Renal cortex interstitium (tissue), 15 donors: ENCODE measurements around the gene REM1. TPM values are rescaled to one million over a fixed set of nuclear protein-coding genes. Genes with fewer than 3 reads are reported as not detected.
"Not testable (repeated sequence)": the region's sequence is repeated elsewhere in the genome, so short reads cannot be mapped to it uniquely, and the experiment has no call there.

ENCODE experiments used
- DNase-seq, 11 donors: peaks; one replicate each; pipeline ENCODE4 v3.0.0-alpha.2; 2013; ENCODE audit warnings: low read depth in 9 of 11, low spot score in 4 of 11; ENCODE audit errors: extremely low read depth in 1 of 11
- long read RNA-seq, 16 experiments: transcript quantifications; one replicate each; lab custom pipeline, GENCODE V29; 2026
- polyA plus RNA-seq, 3 donors: library from polyadenylated mRNA; unstranded; fragments of 120-200 nt; gene quantifications; one replicate each; pipeline ENCODE4 v1.2.1, GENCODE V29; 2013; ENCODE audit not compliant: insufficient read length in 3 of 3

REM1 gene
- under 1 TPM; 0.11 to 0.91 (median 0.34) TPM for polyA plus RNA-seq
- long read RNA-seq, donor 1: 0 reads
- long read RNA-seq, donor 2: 0 reads
- long read RNA-seq, donor 3, partial matches to known transcripts: 0 of 1 reads
- long read RNA-seq, donor 3, other reads (novel, unspliced or antisense): 0 of 1 reads
- long read RNA-seq, donor 4: 0 reads
- long read RNA-seq, donor 5, partial matches to known transcripts: 0 of 1 reads
- long read RNA-seq, donor 5, other reads (novel, unspliced or antisense): 0 of 1 reads
- long read RNA-seq, donor 6: 0 reads
- long read RNA-seq, donor 7: 0 reads
- long read RNA-seq, donor 8: 0 reads
- long read RNA-seq, donor 9: 0 reads
- long read RNA-seq, donor 10: 0 reads
- long read RNA-seq, donor 11, partial matches to known transcripts: 0 of 1 reads
- long read RNA-seq, donor 11, other reads (novel, unspliced or antisense): 0 of 1 reads
- long read RNA-seq, donor 12: 0 reads
- long read RNA-seq, donor 13: 0 reads
- long read RNA-seq, donor 14: 0 reads
- long read RNA-seq, donor 15: 0 reads
- long read RNA-seq, donor 16: 0 reads

DNA sequence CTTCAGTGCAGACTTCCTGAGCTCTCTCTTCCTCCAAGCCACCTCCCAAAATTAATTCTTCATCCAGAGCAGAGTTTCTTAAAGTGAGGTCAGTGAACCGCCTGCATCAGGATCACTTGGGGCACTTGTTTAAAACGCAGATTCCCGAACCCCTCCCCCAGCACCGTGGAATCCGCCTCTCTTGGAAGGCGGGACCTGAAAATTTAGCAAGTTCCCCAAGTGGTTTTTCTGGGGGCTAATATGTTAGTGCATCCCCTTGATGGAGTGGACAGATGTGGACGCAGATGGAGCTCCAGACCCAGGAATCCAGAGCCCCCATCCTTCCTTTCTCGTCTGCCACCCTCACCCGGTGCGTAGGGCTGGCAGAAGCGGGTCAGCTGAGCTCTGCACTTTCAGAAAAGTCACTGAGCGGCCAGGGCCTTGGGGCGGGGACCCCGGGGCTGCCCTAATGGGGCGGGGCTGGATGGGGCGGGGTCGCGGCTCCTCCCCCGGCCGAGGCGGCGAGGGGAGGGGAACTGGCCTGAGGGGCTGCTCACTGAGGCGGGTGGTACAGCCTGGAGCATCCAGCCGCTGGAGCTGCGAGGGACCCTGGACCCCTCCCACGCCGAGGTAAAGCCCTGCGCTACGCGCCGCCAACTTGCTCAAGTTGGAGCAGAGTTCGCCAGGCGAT is at the start of gene REM1, which contains the start of gene DEFB124:
Gene REM1, plus strand, starts transcription at position 531 of the 670 bp plus-strand sequence. CDS start 1,158 bp downstream, outside the sequence.
Gene DEFB124, minus strand, starts transcription at position 370 of the 670 bp plus-strand sequence. CDS start 2,114 bp downstream, outside the sequence.
- DNase-seq: no peak

DNA sequence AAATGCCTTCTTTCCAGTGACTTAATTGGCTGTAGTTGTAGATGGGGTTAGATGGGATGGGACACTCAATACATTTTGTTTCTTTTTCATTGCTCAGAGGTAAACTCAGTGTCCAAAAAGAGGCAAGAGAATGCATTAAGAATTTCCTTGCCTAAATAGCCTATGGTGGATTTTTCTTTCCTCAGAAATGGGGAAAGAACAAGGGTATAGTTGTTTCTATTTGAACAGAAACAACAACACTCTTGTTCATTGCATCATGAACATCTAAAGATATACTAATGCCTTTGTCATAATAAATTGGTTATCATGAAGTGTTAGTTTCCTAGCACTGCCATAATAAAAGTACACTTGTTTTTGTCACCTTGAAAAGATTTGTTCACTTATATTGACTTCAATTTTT is 49.3 kb upstream of the REM1 start:
- DNase-seq: no peak

DNA sequence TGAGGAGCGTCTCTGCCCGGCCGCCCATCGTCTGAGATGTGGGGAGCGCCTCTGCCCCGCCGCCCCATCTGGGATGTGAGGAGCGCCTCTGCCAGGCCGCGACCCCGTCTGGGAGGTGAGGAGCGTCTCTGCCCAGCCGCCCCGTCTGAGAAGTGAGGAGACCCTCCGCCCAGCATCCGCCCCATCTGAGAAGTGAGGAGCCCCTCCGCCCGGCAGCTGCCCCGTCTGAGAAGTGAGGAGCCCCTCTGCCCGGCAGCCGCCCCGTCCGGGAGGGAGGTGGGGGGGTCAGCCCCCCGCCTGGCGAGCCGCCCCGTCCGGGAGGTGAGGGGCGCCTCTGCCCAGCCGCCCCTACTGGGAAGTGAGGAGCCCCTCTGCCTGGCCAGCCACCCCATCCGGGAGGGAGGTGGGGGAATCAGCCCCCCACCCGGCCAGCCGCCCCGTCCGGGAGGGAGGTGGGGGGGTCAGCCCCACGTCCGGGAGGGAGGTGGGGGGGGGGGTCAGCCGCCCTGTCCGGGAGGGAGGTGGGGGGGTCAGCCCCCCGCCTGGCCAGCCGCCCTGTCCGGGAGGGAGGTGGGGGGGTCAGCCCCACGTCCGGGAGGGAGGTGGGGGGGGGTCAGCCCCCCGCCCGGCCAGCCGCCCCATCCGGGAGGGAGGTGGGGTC is 48.1 kb upstream of the REM1 start:
- not testable (repeated sequence) for DNase-seq

DNA sequence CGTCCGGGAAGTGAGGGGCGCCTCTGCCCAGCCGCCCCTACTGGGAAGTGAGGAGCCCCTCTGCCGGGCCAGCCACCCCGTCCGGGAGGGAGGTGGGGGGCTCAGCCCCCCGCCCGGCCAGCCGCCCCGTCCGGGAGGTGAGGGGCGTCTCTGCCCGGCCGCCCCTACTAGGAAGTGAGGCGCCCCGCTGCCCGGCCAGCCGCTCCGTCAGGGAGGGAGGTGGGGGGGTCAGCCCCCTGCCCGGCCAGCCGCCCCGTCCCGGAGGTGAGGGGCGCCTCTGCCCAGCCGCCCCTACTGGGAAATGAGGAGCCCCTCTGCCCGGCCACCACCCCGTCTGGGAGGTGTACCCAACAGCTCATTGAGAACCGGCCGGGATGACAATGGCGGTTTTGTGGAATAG is 47.5 kb upstream of the REM1 start:
- DNase-seq: not testable (repeated sequence)

- DNase-seq: no peak
These were observed 44.4 kb upstream of the REM1 start for GRCh38 chr20:31430568-31431115.

DNA sequence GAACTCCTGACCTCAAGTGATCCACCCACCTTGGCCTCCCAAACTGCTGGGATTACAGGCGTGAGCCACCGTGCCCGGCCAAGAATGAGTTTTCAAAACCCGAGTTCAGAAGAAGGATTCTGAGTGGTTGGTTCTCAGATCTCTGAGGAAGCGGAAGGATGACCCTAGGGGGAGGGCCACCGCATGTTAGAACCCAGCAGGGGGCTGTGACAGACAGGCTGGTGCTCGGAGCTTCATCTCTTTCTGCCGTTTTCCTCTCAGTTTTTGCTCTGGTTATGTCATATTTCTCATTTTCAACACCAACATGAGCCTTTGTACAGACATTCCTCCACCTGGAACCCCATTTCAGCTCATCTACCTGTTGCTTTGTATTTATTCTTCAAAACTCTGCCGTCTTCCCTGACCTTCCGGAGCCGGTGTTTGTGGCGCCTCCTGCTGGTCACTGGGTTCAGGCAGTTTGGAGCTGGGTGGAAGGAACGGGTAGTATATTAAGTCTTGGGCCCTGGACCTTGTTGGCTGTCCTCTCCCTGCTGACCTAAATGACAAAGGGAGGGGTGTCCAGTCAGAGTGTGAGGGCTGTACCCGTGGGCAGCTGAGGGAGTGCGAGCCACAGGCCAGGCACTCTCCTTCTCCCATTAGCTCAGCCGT is 35.0 kb upstream of the REM1 start, which contains the start of gene DEFB123:
Gene DEFB123, plus strand, starts transcription at position 621 of the 648 bp plus-strand sequence. CDS start 67 bp downstream, outside the sequence.
- DNase-seq: no peak

DNA sequence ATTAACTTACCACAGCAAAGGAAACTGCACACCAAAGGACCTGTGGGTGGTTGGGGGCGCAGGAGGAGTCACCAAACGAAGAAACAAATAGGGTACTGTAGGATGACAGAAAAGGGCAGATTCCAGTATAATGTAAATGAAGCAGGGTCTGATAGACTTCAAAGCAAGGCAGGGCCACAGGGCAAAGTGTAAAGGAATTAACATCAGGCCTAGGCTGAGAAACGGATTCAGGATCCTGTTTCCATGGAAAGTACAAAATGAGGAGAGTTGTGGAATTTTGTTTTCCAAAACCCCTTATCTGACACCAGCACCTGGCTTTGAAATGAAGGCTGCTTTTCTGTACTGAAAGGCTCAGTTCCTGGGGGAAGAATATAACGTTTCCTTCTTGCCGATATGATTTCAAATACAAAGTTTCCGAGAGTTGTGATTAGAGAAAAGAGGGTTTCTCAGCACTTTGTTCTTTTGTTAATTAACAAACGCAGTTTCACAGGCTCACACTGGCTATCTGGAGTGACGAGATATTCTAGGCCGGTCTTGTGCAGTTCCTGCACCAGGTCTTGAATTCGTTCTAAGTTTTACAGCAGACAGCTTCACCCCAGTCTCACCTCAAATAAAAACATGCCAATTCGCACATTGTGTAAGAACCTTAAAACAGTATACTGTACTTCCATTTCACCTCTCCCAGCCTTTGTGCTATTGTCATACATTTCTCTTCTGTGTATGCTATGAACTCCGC is 28.8 kb upstream of the REM1 start:
- DNase-seq: no peak

DNA sequence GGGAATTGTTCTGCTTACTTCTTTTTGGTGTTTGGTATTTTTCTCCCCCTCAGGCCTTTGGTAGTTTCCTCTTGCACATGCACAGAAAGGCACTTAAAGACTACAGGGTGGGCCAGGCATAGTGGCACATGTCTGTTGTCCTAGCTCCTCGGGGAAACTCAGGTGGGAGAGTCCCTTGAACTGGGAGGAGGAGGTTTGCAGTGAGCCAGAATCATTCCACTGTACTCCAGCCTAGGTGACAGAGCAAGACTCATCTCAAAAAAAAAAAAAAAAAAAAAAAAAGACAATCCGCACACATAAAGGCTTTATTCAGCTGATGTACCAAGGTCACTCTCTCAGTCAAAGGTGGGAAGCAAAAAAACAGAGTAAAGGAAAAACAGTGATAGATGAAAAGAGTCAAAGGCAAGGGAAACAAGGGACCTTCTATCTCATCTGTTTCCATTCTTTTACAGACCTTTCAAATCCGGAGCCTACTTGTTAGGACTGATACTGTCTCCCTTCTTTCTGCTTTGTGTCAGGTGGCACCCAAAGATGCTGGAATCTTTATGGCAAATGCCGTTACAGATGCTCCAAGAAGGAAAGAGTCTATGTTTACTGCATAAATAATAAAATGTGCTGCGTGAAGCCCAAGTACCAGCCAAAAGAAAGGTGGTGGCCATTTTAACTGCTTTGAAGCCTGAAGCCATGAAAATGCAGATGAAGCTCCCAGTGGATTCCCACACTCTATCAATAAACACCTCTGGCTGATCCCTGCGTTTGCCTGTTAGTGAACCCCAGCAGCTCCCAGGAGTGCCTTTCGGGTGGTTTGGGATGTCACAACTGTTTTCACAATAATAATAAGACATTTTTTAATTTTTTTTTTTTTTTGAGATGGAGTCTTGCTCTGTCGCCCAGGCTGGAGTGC is 25.3 kb upstream of the REM1 start:
- no peak for DNase-seq

- DNase-seq: no peak
These were observed 22.5 kb upstream of the REM1 start for GRCh38 chr20:31452575-31452974.

DNA sequence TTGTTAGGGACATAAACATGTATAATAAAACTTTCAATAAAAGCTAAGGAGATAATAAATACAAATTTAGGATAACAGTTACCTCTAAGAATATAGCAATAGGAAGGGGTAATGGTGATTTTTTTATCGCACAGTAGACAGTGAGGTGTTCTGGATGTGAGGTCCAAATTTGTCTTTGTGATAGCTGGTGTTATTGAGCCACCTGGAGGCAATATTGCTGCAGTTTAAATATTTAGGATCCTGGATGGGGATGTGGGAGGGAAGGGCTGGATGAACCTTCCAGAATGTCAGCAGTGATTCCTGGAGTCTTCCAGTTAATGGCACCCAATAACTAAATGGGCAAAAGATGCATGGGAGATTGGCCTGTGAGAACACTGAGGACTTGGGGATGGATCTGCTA is 20.7 kb upstream of the REM1 start:
- no peak for DNase-seq

DNA sequence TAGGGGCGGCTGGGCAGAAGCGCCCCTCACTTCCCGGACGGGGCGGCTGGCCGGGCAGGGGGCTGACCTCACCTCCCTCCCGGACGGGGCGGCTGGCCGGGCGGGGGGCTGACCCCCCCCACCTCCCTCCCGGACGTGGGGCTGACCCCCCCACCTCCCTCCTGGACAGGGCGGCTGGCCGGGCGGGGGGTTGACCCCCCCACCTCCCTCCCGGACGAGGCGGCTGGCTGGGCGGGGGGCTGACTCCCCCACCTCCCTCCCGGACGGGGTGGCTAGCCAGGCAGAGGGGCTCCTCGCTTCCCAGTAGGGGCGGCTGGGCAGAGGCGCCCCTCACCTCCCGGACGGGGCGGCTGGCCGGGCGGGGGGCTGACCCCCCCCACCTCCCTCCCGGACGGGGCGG is 4.1 kb upstream of the REM1 start:
- DNase-seq: not testable (repeated sequence)

- no peak for DNase-seq
These were observed 2.4 kb upstream of the REM1 start for GRCh38 chr20:31472395-31473330.

DNA sequence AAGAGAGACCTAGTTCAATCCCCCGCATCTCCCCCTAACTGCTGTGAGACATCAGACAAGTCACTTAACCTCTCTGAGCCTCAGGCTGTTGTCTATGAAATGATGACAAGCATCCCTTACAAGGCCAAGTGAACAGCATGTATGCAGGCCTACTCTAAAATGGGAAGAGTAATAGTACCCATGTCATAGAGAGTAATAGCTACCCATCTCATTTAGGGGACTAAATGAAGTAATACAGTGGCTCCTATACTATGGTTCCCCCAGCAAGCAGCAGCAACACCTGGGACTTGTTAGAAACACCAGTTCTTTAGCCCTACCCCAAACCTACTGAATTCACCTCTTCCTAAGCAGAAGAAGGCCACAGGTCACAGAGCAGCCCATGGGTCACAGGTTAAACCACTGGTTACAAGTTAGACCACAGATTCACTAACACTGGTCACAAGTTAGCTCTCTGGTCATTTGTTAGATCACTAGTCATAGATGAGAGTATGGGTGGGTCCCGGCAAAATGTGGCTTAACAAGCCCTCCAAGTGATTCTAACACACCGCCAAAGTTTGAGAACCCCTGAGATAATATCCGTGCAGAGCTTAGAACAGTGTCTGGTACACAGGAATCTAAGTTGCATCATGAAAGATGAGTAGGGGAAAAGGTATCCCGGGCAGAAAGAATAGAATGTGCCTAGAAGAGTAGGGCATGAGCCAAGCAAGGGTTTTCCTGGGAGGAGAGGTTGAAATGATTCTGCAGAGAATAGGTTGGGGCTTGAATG is 1.6 kb upstream of the REM1 start:
- DNase-seq: no peak

- no peak for DNase-seq
These were observed 1.0 kb upstream of the REM1 start for GRCh38 chr20:31474097-31474436.
